GM12801 (cell line): Measurements from ENCODE around the gene SSBP3.

Experiments
- CTCF ChIP-seq: IDR thresholded peaks from one replicate; pipeline ENCODE4 v1.5.1; 2011; ENCODE audit warnings: control low read depth; ENCODE audit not compliant: insufficient read length; ENCODE audit errors: extremely low read depth

Gene SSBP3

GRCh38 chr1:54249819-54250435 is 156.3 kb downstream of the SSBP3 start:
- TF ChIP-seq CTCF: no peak

GRCh38 chr1:54248966-54249365 is 157.2 kb downstream of the SSBP3 start:
- no peak for TF ChIP-seq CTCF

- no peak for TF ChIP-seq CTCF
Measured at GRCh38 chr1:54247863-54248515, 158.2 kb downstream of the SSBP3 start.

- TF ChIP-seq CTCF: no peak
Measured at GRCh38 chr1:54246116-54246721, 160.0 kb downstream of the SSBP3 start.

GRCh38 chr1:54245501-54245900 is 160.7 kb downstream of the SSBP3 start:
- no peak for TF ChIP-seq CTCF

GRCh38 chr1:54244655-54245054 is 161.5 kb downstream of the SSBP3 start:
- TF ChIP-seq CTCF: no peak

GRCh38 chr1:54243022-54243421 is 163.2 kb downstream of the SSBP3 start:
- no peak for TF ChIP-seq CTCF
